ENCODE measurements around the gene MRC1.

DNA sequence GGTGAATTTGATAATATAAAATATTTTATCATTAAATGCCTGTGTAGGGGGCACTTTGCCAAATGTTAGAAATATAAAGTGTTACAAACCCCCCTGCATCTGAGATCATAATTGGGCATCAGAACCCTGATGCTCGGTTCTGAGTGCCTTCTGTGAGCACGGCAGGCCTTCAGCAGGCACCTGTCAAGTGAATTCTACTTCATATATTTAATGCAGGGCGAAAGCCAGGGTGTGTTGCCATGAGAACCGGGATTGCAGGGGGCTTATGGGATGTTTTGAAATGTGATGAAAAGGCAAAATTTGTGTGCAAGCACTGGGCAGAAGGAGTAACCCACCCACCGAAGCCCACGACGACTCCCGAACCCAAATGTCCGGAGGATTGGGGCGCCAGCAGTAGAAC lies 57.2 kb downstream of the MRC1 start:
- no peak for TF ChIP-seq EP300 (IDR thresholded peaks at IDR 0.05; ENCODE audit: borderline replicate concordance)
- TF ChIP-seq NFIC (IDR thresholded peaks at IDR 0.05), result no peak
- no peak for TF ChIP-seq CEBPB (IDR thresholded peaks at IDR 0.05)
- TF ChIP-seq, protein P1, sequence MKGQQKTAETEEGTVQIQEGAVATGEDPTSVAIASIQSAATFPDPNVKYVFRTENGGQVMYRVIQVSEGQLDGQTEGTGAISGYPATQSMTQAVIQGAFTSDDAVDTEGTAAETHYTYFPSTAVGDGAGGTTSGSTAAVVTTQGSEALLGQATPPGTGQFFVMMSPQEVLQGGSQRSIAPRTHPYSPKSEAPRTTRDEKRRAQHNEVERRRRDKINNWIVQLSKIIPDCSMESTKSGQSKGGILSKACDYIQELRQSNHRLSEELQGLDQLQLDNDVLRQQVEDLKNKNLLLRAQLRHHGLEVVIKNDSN (IDR thresholded peaks at IDR 0.05), result no peak
- TF ChIP-seq, protein P2, sequence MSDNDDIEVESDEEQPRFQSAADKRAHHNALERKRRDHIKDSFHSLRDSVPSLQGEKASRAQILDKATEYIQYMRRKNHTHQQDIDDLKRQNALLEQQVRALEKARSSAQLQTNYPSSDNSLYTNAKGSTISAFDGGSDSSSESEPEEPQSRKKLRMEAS (IDR thresholded peaks at IDR 0.05), result no peak
- TF ChIP-seq YY1 (IDR thresholded peaks at IDR 0.05; ENCODE audit: low read depth), result no peak
- TF ChIP-seq, protein P3, sequence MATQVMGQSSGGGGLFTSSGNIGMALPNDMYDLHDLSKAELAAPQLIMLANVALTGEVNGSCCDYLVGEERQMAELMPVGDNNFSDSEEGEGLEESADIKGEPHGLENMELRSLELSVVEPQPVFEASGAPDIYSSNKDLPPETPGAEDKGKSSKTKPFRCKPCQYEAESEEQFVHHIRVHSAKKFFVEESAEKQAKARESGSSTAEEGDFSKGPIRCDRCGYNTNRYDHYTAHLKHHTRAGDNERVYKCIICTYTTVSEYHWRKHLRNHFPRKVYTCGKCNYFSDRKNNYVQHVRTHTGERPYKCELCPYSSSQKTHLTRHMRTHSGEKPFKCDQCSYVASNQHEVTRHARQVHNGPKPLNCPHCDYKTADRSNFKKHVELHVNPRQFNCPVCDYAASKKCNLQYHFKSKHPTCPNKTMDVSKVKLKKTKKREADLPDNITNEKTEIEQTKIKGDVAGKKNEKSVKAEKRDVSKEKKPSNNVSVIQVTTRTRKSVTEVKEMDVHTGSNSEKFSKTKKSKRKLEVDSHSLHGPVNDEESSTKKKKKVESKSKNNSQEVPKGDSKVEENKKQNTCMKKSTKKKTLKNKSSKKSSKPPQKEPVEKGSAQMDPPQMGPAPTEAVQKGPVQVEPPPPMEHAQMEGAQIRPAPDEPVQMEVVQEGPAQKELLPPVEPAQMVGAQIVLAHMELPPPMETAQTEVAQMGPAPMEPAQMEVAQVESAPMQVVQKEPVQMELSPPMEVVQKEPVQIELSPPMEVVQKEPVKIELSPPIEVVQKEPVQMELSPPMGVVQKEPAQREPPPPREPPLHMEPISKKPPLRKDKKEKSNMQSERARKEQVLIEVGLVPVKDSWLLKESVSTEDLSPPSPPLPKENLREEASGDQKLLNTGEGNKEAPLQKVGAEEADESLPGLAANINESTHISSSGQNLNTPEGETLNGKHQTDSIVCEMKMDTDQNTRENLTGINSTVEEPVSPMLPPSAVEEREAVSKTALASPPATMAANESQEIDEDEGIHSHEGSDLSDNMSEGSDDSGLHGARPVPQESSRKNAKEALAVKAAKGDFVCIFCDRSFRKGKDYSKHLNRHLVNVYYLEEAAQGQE (IDR thresholded peaks at IDR 0.05; ENCODE audit: low read depth), result no peak
- no peak for TF ChIP-seq RAD21 (IDR thresholded peaks at IDR 0.05; ENCODE audit: low read depth)
- TF ChIP-seq TAF1 (IDR thresholded peaks at IDR 0.05; ENCODE audit: low read depth), result no peak
